Osteocyte (in vitro differentiated cells): ENCODE results near the gene SERTM1. TPM values are rescaled to one million over a fixed set of nuclear protein-coding genes. Genes with fewer than 3 reads are reported as not detected.
A peak's percentile ranks its signal among the peaks of the same experiment; 100 is the strongest.

ENCODE experiments used
- DNase-seq: peaks from one replicate; pipeline ENCODE4 v3.0.0; 2021; ENCODE audit warnings: mixed read lengths; ENCODE audit not compliant: unreplicated experiment; ENCODE audit errors: extremely low spot score
- H3K27ac Mint-ChIP-seq: one replicate; pipeline ENCODE4 v1.8.0; 2021; ENCODE audit warnings: mild to moderate bottlenecking, mixed read lengths; ENCODE audit not compliant: unreplicated experiment
- H3K27me3 Mint-ChIP-seq: one replicate; pipeline ENCODE4 v1.8.0; 2021; ENCODE audit warnings: mixed read lengths; ENCODE audit not compliant: unreplicated experiment
- H3K36me3 Mint-ChIP-seq: one replicate; pipeline ENCODE4 v1.8.0; 2021; ENCODE audit warnings: mixed read lengths; ENCODE audit not compliant: unreplicated experiment
- H3K4me1 Mint-ChIP-seq: one replicate; pipeline ENCODE4 v1.8.0; 2021; ENCODE audit warnings: mixed read lengths; ENCODE audit not compliant: unreplicated experiment
- H3K4me3 Mint-ChIP-seq: one replicate; pipeline ENCODE4 v1.8.0; 2021; ENCODE audit warnings: mild to moderate bottlenecking, moderate library complexity, mixed read lengths; ENCODE audit not compliant: unreplicated experiment
- H3K9me3 Mint-ChIP-seq: one replicate; pipeline ENCODE4 v1.8.0; 2021; ENCODE audit warnings: mixed read lengths; ENCODE audit not compliant: unreplicated experiment
- total RNA-seq: library from RNA; stranded (reverse); gene quantifications from 2 replicates; pipeline ENCODE4 v1.2.1, GENCODE V29; 2021
- TF ChIP-seq, protein P1 (sequence below): fragments of 200-600 bp; sonication (generic); IDR thresholded peaks from 2 replicates; pipeline ENCODE4 v1.5.0; 2021; ENCODE audit warnings: antibody characterized with exemption, mild to moderate bottlenecking, moderate library complexity

The SERTM1 gene
- total RNA-seq, 1 donor from 2014 or later = not detected

DNA sequence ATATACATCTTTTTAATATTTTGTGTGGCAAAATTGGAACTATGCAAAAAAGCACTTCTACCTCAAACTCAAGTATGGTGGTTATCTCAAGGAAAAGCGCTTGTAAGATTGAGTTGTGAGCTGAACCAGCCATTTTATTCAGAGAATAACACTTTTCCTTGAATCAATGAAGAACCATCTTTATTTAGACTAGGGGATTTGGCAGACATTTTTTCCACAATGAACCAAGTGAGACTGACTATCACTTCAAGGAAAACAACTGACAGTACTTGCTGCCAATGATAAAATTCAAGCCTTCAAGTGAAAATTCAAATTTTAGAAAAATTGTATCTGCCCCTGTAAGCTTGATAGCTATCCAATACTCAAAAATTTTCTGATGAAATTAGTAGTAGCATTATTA is 23.2 kb upstream of the SERTM1 start:
- no peak for DNase-seq
- Mint-ChIP-seq H3K27me3 (no peaks in the 10 kb centered on the region), H3K4me3 (no peak overlapping the region), H3K9me3 (no peaks in the 10 kb centered on the region), H3K27ac (no peak overlapping the region), H3K36me3 (no peaks in the 10 kb centered on the region), H3K4me1 (no peaks in the 10 kb centered on the region)
- TF ChIP-seq, protein P1, sequence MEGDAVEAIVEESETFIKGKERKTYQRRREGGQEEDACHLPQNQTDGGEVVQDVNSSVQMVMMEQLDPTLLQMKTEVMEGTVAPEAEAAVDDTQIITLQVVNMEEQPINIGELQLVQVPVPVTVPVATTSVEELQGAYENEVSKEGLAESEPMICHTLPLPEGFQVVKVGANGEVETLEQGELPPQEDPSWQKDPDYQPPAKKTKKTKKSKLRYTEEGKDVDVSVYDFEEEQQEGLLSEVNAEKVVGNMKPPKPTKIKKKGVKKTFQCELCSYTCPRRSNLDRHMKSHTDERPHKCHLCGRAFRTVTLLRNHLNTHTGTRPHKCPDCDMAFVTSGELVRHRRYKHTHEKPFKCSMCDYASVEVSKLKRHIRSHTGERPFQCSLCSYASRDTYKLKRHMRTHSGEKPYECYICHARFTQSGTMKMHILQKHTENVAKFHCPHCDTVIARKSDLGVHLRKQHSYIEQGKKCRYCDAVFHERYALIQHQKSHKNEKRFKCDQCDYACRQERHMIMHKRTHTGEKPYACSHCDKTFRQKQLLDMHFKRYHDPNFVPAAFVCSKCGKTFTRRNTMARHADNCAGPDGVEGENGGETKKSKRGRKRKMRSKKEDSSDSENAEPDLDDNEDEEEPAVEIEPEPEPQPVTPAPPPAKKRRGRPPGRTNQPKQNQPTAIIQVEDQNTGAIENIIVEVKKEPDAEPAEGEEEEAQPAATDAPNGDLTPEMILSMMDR = no peak

GRCh38 chr13:36665630-36666029 is 8.2 kb upstream of the SERTM1 start:
- Mint-ChIP-seq H3K9me3 (no peaks in the 10 kb centered on the region), H3K36me3 (no peaks in the 10 kb centered on the region), H3K4me3 (no peak overlapping the region), H3K27ac (no peak overlapping the region), H3K4me1 (no peaks in the 10 kb centered on the region), H3K27me3 (peaks cover 29% of the 10 kb centered on the region)
- TF ChIP-seq, protein P1 = no peak
- no peak for DNase-seq

- Mint-ChIP-seq H3K36me3 (no peaks in the 10 kb centered on the region), H3K4me3 (no peak overlapping the region), H3K9me3 (no peaks in the 10 kb centered on the region), H3K27me3 (peaks cover 33% of the 10 kb centered on the region), H3K27ac (no peak overlapping the region), H3K4me1 (no peaks in the 10 kb centered on the region)
- no peak for DNase-seq
- TF ChIP-seq, protein P1 = no peak
Measured at GRCh38 chr13:36666477-36667229, 7.2 kb upstream of the SERTM1 start.

- TF ChIP-seq, protein P1 = no peak
- Mint-ChIP-seq H3K4me3 (no peak overlapping the region), H3K9me3 (no peaks in the 10 kb centered on the region), H3K27ac (no peak overlapping the region), H3K4me1 (peaks cover under 1% of the 10 kb centered on the region), H3K36me3 (no peaks in the 10 kb centered on the region), H3K27me3 (peaks cover 48% of the 10 kb centered on the region)
- DNase-seq = no peak
Measured at GRCh38 chr13:36668316-36668715, 5.5 kb upstream of the SERTM1 start.

- Mint-ChIP-seq H3K4me3 (peak overlapping the region; percentile 50), H3K27ac (no peak overlapping the region), H3K36me3 (no peaks in the 10 kb centered on the region), H3K9me3 (no peaks in the 10 kb centered on the region), H3K27me3 (peaks cover 65% of the 10 kb centered on the region), H3K4me1 (peaks cover 7% of the 10 kb centered on the region)
- TF ChIP-seq, protein P1 = no peak
- no peak for DNase-seq
Measured at GRCh38 chr13:36673352-36673751, 468 bp upstream of the SERTM1 start.
